Stomach (tissue), 9 donors: ENCODE data around the gene B4GALT6. TPM values are rescaled to one million over a fixed set of nuclear protein-coding genes. Genes with fewer than 3 reads are reported as not detected.

Experiments used
- DNase-seq, 2 donors: peaks; one replicate each; pipeline versions ENCODE4 v3.0.0 to v3.0.0-alpha.2; 2013 to 2019
- H3K27ac ChIP-seq, 5 donors: fragments of 200-600 bp in 4 of 5; sonication (generic) in 4 of 5; one replicate each; pipeline ENCODE4 v1.5.1; 2013 to 2019; ENCODE audit warnings: mild to moderate bottlenecking in 1 of 5, moderate library complexity in 1 of 5
- H3K27me3 ChIP-seq, 3 donors: fragments of 200-600 bp; sonication (generic); one replicate each; pipeline ENCODE4 v1.5.1; 2017 to 2019; ENCODE audit warnings: mixed run types in 1 of 3
- H3K36me3 ChIP-seq, 4 donors: fragments of 200-600 bp; sonication (generic); 1 replicate in 3 of 4; 2 replicates in 1 of 4; pipeline ENCODE4 v1.5.1; 2016 to 2019
- H3K4me1 ChIP-seq, 4 donors: fragments of 200-600 bp; sonication (generic); one replicate each; pipeline ENCODE4 v1.5.1; 2016 to 2019
- H3K4me3 ChIP-seq, 4 donors: fragments of 200-600 bp; sonication (generic) in 3 of 4; one replicate each; pipeline ENCODE4 v1.5.1; 2016 to 2019; ENCODE audit warnings: mild to moderate bottlenecking in 1 of 4
- H3K9me3 ChIP-seq, 4 donors: fragments of 200-600 bp; sonication (generic); one replicate each; pipeline ENCODE4 v1.5.1; 2016 to 2019
- EP300 ChIP-seq: sonication (generic); formaldehyde crosslinking; IDR thresholded peaks from one replicate; pipeline ENCODE4 v1.6.1; 2017; ENCODE audit warnings: antibody characterized with exemption
- POLR2A ChIP-seq, 4 donors: fragments of 450-650 bp; IDR thresholded peaks; one replicate each; pipeline ENCODE4 v1.6.1; 2016; ENCODE audit warnings: antibody characterized with exemption in 4 of 4, control low read depth in 2 of 4, mild to moderate bottlenecking in 1 of 4, moderate library complexity in 1 of 4
- POLR2AphosphoS5 ChIP-seq, 3 donors: sonication (generic); formaldehyde crosslinking; IDR thresholded peaks; one replicate each; pipeline ENCODE4 v1.6.1; 2016; ENCODE audit warnings: antibody characterized with exemption in 3 of 3
- WGBS, 5 donors: extraction: QIAGEN DNeasy Blood & Tissue Kit in 3 of 5; methylation state at CpG; one replicate each; pipeline versions ENCODE4 v1.1.5 to v1.1.7; 2013 to 2018; 5-methylcytosine and 5-hydroxymethylcytosine counted together
- intact Hi-C: fragments of 100-400 bp; cut with DNase I; formaldehyde crosslinking; loops from one replicate; pipeline ENCODE4 v1.15.1; 2023; ENCODE audit warnings: low total_unique reads
- polyA plus RNA-seq, 3 donors: library from polyadenylated mRNA; stranded (reverse); fragments of 200-250 nt; gene quantifications; one replicate each; pipeline ENCODE4 v1.2.3, GENCODE V29; 2013
- total RNA-seq, 5 donors: library from RNA; depleted of rRNA; stranded (reverse); fragments of >200 nt; gene quantifications; one replicate each; pipeline versions ENCODE4 v1.1.0 to v1.2.3, GENCODE V29; 2014 to 2016
- TF ChIP-seq, protein P1 (sequence below), 7 experiments: fragments of 450-650 bp in 4 of 7; fragments of 200-600 bp in 3 of 7; sonication (generic) in 3 of 7; IDR thresholded peaks; one replicate each; pipeline ENCODE4 v1.5.1; 2016 to 2019; ENCODE audit warnings: antibody characterized with exemption in 7 of 7, control low read depth in 2 of 7, mild to moderate bottlenecking in 1 of 7
- donor health status: healthy with polysubstance abuse.
- donor health status: Bipolar disorder and iron deficiency.
- donor health status: healthy.

B4GALT6 gene
- total and polyA plus RNA-seq, 8 donors: 0.45 to 8.4 (median 1.3) TPM; not detected in 1

DNA sequence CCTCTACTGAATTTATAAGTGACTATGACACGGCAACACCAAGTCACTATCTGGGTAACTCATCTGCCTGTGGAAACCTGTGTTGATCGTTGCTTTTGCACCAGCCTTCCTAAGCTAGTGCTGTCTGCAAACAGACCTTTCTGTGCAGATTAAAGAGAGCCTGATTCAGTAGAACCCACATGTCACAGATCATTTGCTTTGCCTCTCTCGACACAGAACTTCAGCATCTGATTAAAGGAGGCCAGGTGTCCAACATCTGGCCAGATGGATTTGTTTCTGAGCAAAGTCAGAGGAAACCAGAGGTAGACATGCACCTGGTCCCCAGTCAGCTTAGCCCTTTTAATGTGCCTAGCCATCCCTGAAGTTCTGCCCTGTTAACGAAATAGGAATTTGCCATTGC, 107.7 kb downstream of the B4GALT6 start:
- Histone ChIP-seq H3K4me3 (no peak overlapping the region), H3K36me3 (no peaks in the 10 kb centered on the region), H3K4me1 (no peaks in the 10 kb centered on the region), H3K27ac (no peak overlapping the region), H3K27me3 (no peaks in the 10 kb centered on the region), H3K9me3 (no peaks in the 10 kb centered on the region)
- WGBS, 5 donors: 54 to 76% (median 71%) methylated on average over 4 of the region's 4 CpGs
- no peak for DNase-seq
- intact Hi-C loops: no loop called here
- TF ChIP-seq EP300 (no peak), POLR2AphosphoS5 (IDR thresholded peaks at IDR 0.05) (no peak), POLR2A (IDR thresholded peaks at IDR 0.05) (no peak)
- TF ChIP-seq, protein P1, sequence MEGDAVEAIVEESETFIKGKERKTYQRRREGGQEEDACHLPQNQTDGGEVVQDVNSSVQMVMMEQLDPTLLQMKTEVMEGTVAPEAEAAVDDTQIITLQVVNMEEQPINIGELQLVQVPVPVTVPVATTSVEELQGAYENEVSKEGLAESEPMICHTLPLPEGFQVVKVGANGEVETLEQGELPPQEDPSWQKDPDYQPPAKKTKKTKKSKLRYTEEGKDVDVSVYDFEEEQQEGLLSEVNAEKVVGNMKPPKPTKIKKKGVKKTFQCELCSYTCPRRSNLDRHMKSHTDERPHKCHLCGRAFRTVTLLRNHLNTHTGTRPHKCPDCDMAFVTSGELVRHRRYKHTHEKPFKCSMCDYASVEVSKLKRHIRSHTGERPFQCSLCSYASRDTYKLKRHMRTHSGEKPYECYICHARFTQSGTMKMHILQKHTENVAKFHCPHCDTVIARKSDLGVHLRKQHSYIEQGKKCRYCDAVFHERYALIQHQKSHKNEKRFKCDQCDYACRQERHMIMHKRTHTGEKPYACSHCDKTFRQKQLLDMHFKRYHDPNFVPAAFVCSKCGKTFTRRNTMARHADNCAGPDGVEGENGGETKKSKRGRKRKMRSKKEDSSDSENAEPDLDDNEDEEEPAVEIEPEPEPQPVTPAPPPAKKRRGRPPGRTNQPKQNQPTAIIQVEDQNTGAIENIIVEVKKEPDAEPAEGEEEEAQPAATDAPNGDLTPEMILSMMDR (IDR thresholded peaks at IDR 0.05): no peak

DNA sequence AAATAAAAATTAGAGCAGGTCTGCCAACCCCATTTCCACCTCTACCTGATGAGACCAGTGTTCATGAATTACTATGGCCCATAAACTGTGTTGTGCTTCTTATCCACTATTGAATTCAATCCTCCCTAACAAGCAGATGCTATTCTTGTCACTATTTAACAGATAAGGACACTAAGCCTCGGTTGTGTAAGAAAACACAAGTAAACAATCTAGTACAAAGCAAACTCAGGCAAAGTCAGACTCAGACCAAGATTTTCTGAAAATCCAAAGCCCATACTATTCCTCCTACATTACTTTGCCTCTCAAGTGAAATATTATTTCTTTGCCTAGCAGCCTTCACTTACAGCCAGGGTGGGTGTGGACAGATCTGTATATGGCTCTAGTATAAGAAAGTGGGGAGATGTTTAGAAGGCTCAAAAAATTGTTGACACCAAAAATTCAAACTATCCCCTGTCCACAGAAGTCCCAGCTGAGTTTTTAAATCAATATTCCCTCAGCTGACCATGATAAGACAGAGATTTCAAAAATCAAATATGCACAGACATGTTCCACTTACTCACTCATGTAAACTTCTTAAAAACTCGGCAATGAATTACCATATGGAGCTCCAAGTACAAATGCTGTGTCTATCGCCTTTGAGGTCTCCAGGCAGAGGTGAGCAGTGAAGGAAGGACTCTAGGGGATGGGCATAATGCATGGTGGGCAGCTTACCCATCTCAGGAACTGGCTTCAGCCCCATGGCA, 108.7 kb downstream of the B4GALT6 start:
- H3K9me3 ChIP-seq: no peaks in the 10 kb centered on the region
- H3K27ac ChIP-seq: no peak overlapping the region
- no peaks in the 10 kb centered on the region for H3K4me1 ChIP-seq
- DNase-seq: no peak
- intact Hi-C loops: no loop called here
- no peaks in the 10 kb centered on the region for H3K27me3 ChIP-seq
- TF ChIP-seq POLR2AphosphoS5 (IDR thresholded peaks at IDR 0.05) (no peak), POLR2A (IDR thresholded peaks at IDR 0.05) (no peak), EP300 (no peak)
- TF ChIP-seq, protein P1 (IDR thresholded peaks at IDR 0.05): no peak
- WGBS, 5 donors: 51 to 67% (median 54%) methylated on average over 3 of the region's 3 CpGs
- H3K4me3 ChIP-seq: no peak overlapping the region
- no peaks in the 10 kb centered on the region for H3K36me3 ChIP-seq

DNA sequence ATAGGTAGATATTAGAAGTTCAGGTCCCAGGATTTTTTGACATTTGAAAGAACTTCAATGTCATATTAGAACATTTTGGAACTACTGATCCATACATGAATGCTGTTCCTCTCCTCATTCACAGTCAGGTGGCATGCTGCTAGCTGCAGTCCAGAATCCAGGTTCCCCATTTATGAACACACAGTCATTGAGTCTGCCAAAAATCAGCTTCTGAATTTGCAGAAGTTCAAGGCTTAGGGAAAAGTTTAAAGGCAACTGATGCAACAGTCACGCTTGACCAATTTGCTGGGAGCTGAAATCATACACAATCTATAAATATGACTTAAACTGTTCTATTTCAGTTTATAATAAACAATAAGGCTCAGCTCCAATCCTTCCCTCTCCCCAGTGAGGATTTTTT, 110.0 kb downstream of the B4GALT6 start:
- WGBS, 5 donors: 53 to 92% (median 70%) methylated on average over 1 of the region's 1 CpG
- Histone ChIP-seq H3K4me1 (no peaks in the 10 kb centered on the region), H3K9me3 (no peaks in the 10 kb centered on the region), H3K27ac (no peak overlapping the region), H3K36me3 (no peaks in the 10 kb centered on the region), H3K27me3 (no peaks in the 10 kb centered on the region), H3K4me3 (no peak overlapping the region)
- TF ChIP-seq POLR2AphosphoS5 (IDR thresholded peaks at IDR 0.05): no peak
- no peak for TF ChIP-seq EP300
- TF ChIP-seq, protein P1 (IDR thresholded peaks at IDR 0.05): no peak
- TF ChIP-seq POLR2A (IDR thresholded peaks at IDR 0.05): no peak
- intact Hi-C loops: no loop called here
- no peak for DNase-seq

Other genes starting within 250 kb of the B4GALT6 start
- gene DSG3, start 236.8 kb downstream of the B4GALT6 start, total RNA-seq: 1 to 10 TPM in 1 of 5 donors, under 1 TPM in 1, not detected in 3; 0.73 to 1.2 TPM
- gene DSG3, start 236.8 kb downstream of the B4GALT6 start, polyA plus RNA-seq: 10 to 100 TPM in 1 of 3 donors, under 1 TPM in 1, not detected in 1; 0.31 to 47.6 TPM
- 100 to 1,000 TPM in 1 of 5 donors, 10 to 100 TPM in 4; 12.5 to 130 (median 42.0) TPM for gene DSG2, start 186.4 kb downstream of the B4GALT6 start, total RNA-seq
- gene DSG2, start 186.4 kb downstream of the B4GALT6 start, polyA plus RNA-seq: 10 to 100 TPM in 1 of 3 donors, 1 to 10 TPM in 2; 6.1 to 16.1 (median 9.3) TPM
- gene TTR, start 92.7 kb downstream of the B4GALT6 start, total RNA-seq: 10 to 100 TPM in 1 of 5 donors, 1 to 10 TPM in 1, not detected in 3; 2.5 to 24.8 TPM
- 10 to 100 TPM in 1 of 3 donors, 1 to 10 TPM in 2; 6.1 to 15.3 (median 8.0) TPM for gene TTR, start 92.7 kb downstream of the B4GALT6 start, polyA plus RNA-seq
- gene SLC25A52, start 76.3 kb upstream of the B4GALT6 start, total RNA-seq: not detected
- not detected for gene SLC25A52, start 76.3 kb upstream of the B4GALT6 start, polyA plus RNA-seq